K562 (cell line): Measurements from ENCODE around the gene NT5C3B. TPM values are rescaled to one million over a fixed set of nuclear protein-coding genes. Genes with fewer than 3 reads are reported as not detected.
A peak's percentile ranks its signal among the peaks of the same experiment; 100 is the strongest.

Experiments
- ATAC-seq: fragments of 200-7000 bp; cut with Tn5 transposase; 3 replicates; pipeline ENCODE4 v1.9.1; 2020; ENCODE audit warnings: moderate library complexity
- BruUV-seq: library from RNA; stranded (reverse); fragments of 400-500 nt; replicated peaks from 2 replicates; lab custom pipeline; 2021; lab: Mats Ljungman, UMichigan
- CTCF ChIA-PET: fragments of 300-600 bp; formaldehyde crosslinking; extraction: SDS; loops from one replicate; lab custom pipeline; 2021; ENCODE audit warnings: low intra/inter-chr PET ratio; lab: Yijun Ruan, JAX
- POLR2A ChIA-PET: fragments of 300-600, 350-650 bp; sonication (Branson Sonifier 250); formaldehyde crosslinking; extraction: SDS; loops from one replicate; lab custom pipeline; 2021; ENCODE audit warnings: antibody characterized with exemption, inconsistent platforms; lab: Yijun Ruan, JAX
- DNase-seq, 4 experiments: peaks; one replicate each; pipeline versions ENCODE4 v3.0.0 to v3.0.0-alpha.2; 2011 to 2018; ENCODE audit warnings: low spot score in 3 of 4, mixed read lengths in 3 of 4; ENCODE audit errors: extremely low read depth in 1 of 4
- FAIRE-seq: peaks from 2 replicates; lab custom pipeline; 2011; peaks lifted over from hg19 to GRCh38; lab: Jason Lieb, UNC
- H2AFZ ChIP-seq: 2 replicates; pipeline ENCODE4 v1.6.0; 2011; ENCODE audit warnings: low read depth, low read length, control low read depth, inconsistent platforms
- H3K27ac ChIP-seq: fragments of 200-600 bp; 3 replicates; pipeline ENCODE4 v1.8.0; 2011; ENCODE audit warnings: low read depth, mild to moderate bottlenecking, control low read depth, inconsistent platforms, low read length, moderate library complexity, mixed read lengths; ENCODE audit errors: extremely low read depth
- H3K27me3 ChIP-seq, 2 experiments: fragments of 300-600 bp in 1 of 2; 2 replicates in 1 of 2; 3 replicates in 1 of 2; pipeline versions ENCODE4 v1.6.0 to v1.8.0; 2011; ENCODE audit warnings: inconsistent platforms in 2 of 2, low read length in 2 of 2, mild to moderate bottlenecking in 1 of 2, mixed read lengths in 1 of 2, moderate library complexity in 1 of 2; ENCODE audit not compliant: control insufficient read depth in 2 of 2, insufficient read depth in 2 of 2
- H3K36me3 ChIP-seq: fragments of 300-600 bp; 3 replicates; pipeline ENCODE4 v1.8.0; 2011; ENCODE audit warnings: mild to moderate bottlenecking, low read length, inconsistent platforms; ENCODE audit not compliant: control insufficient read depth, insufficient read depth
- H3K4me1 ChIP-seq, 2 experiments: fragments of 200-600 bp in 1 of 2; replicated peaks in 1 of 2; 2 replicates in 1 of 2; 3 replicates in 1 of 2; pipeline versions ENCODE4 v1.5.1 to v1.8.0; 2011; ENCODE audit warnings: inconsistent platforms in 2 of 2, low read length in 2 of 2, mild to moderate bottlenecking in 1 of 2, mixed read lengths in 1 of 2, moderate library complexity in 1 of 2; ENCODE audit not compliant: control insufficient read depth in 2 of 2, insufficient read depth in 2 of 2
- H3K4me2 ChIP-seq: 2 replicates; pipeline ENCODE4 v1.6.1; 2011; ENCODE audit warnings: low read length, control low read depth, inconsistent platforms, mixed read lengths; ENCODE audit not compliant: insufficient read depth
- H3K4me3 ChIP-seq: fragments of 200-600 bp; sonication (generic), shearing (Covaris generic); 2 replicates; pipeline ENCODE4 v1.5.1; 2016; ENCODE audit warnings: control low read depth, inconsistent platforms
- H3K79me2 ChIP-seq: fragments of 200-600 bp; 3 replicates; pipeline ENCODE4 v1.8.0; 2011; ENCODE audit warnings: low read length, inconsistent platforms; ENCODE audit not compliant: control insufficient read depth, insufficient read depth
- H3K9ac ChIP-seq, 2 experiments: 2 replicates each; pipeline versions ENCODE4 v1.6.0 to v1.6.1; 2011; ENCODE audit warnings: low read depth in 2 of 2, low read length in 2 of 2, control low read depth in 1 of 2, inconsistent platforms in 1 of 2, mild to moderate bottlenecking in 1 of 2, mixed read lengths in 1 of 2; ENCODE audit not compliant: insufficient read depth in 1 of 2
- H3K9me1 ChIP-seq: one replicate; pipeline ENCODE4 v1.6.0; 2011; ENCODE audit warnings: inconsistent platforms, mild to moderate bottlenecking, low read length, moderate library complexity; ENCODE audit not compliant: control insufficient read depth, insufficient read depth
- H3K9me3 ChIP-seq: replicated peaks from 2 replicates; pipeline ENCODE4 v1.5.1; 2011; ENCODE audit warnings: low read depth, low read length, inconsistent platforms; ENCODE audit not compliant: control insufficient read depth, insufficient read depth
- H4K20me1 ChIP-seq: replicated peaks from 2 replicates; pipeline ENCODE4 v1.6.1; 2011; ENCODE audit warnings: low read length, inconsistent platforms, mixed read lengths; ENCODE audit not compliant: control insufficient read depth, insufficient read depth
- BHLHE40 ChIP-seq: IDR thresholded peaks from 2 replicates; pipeline ENCODE4 v1.6.1; 2011; ENCODE audit warnings: low read length, improper control_type of control experiment
- CBX3 ChIP-seq, 2 experiments: IDR thresholded peaks; 1 replicate in 1 of 2; 2 replicates in 1 of 2; pipeline ENCODE4 v1.6.1; 2012; ENCODE audit warnings: inconsistent platforms in 2 of 2, low read length in 2 of 2, borderline replicate concordance in 1 of 2, control low read depth in 1 of 2
- CREB3L1 ChIP-seq: fragments of 450-650 bp; IDR thresholded peaks from 2 replicates; pipeline ENCODE4 v1.6.1; 2014; ENCODE audit warnings: low read depth, mild to moderate bottlenecking, moderate library complexity, borderline replicate concordance
- CXXC5 ChIP-seq: fragments of 250-450 bp; sonication (Bioruptor Pico); IDR thresholded peaks from 2 replicates; pipeline ENCODE4 v1.8.0; 2022; ENCODE audit warnings: inconsistent platforms, mild to moderate bottlenecking, moderate library complexity
- FOXK1 ChIP-seq: sonication (generic); formaldehyde crosslinking; IDR thresholded peaks from 2 replicates; pipeline ENCODE4 v1.8.0; 2022; ENCODE audit warnings: missing genetic modification reagents, mild to moderate bottlenecking, borderline replicate concordance
- HMGN3 ChIP-seq: IDR thresholded peaks from 2 replicates; pipeline ENCODE4 v1.6.1; 2011; ENCODE audit warnings: borderline replicate concordance, low read depth, mild to moderate bottlenecking, mixed read lengths, low read length; ENCODE audit not compliant: insufficient read length; ENCODE audit errors: extremely low read depth
- L3MBTL2 ChIP-seq: fragments of 450-650 bp; IDR thresholded peaks from 2 replicates; pipeline ENCODE4 v1.6.1; 2016; ENCODE audit warnings: mild to moderate bottlenecking, moderate library complexity
- MBD2 ChIP-seq: sonication (generic); IDR thresholded peaks from 2 replicates; pipeline ENCODE4 v1.6.1; 2016; ENCODE audit warnings: low read depth, borderline replicate concordance
- MYC ChIP-seq, 2 experiments: fragments of 250-450 bp in 1 of 2; sonication (Bioruptor Pico) in 1 of 2; IDR thresholded peaks; 2 replicates each; pipeline versions ENCODE4 v1.5.1 to v1.6.1; 2012 to 2021; ENCODE audit warnings: low read depth in 2 of 2, borderline replicate concordance in 1 of 2, improper control_type of control experiment in 1 of 2, low read length in 1 of 2, mild to moderate bottlenecking in 1 of 2, moderate library complexity in 1 of 2
- PHF8 ChIP-seq: fragments of 200-600 bp; sonication (generic); IDR thresholded peaks from 2 replicates; pipeline ENCODE4 v1.6.1; 2012; ENCODE audit warnings: mixed run types, mild to moderate bottlenecking, inconsistent platforms, low read length, moderate library complexity, borderline replicate concordance
- RB1 ChIP-seq: fragments of 450-650 bp; IDR thresholded peaks from 2 replicates; pipeline ENCODE4 v1.6.1; 2017; ENCODE audit warnings: low read depth, mild to moderate bottlenecking
- SNAPC5 ChIP-seq: fragments of 250-450 bp; sonication (Bioruptor Pico); IDR thresholded peaks from 2 replicates; pipeline ENCODE4 v1.8.0; 2021; ENCODE audit warnings: moderate library complexity, mild to moderate bottlenecking, inconsistent platforms
- STAG1 ChIP-seq: sonication (generic); formaldehyde crosslinking; IDR thresholded peaks from 2 replicates; pipeline ENCODE4 v1.5.0; 2020; ENCODE audit warnings: missing genetic modification reagents, borderline replicate concordance
- ZFP30 ChIP-seq: fragments of 250-450 bp; sonication (Bioruptor Pico); IDR thresholded peaks from 2 replicates; pipeline ENCODE4 v1.8.0; 2022; ENCODE audit warnings: moderate library complexity, mild to moderate bottlenecking, inconsistent platforms, borderline replicate concordance
- ZNF507 ChIP-seq: conservative IDR thresholded peaks from 2 replicates; pipeline ENCODE4 v1.6.1; 2017; ENCODE audit warnings: missing genetic modification characterization, missing compliant biosample characterization
- ZNF639 ChIP-seq, 2 experiments: fragments of 200-800 bp in 1 of 2; sonication (Bioruptor generic) in 1 of 2; sonication (generic) in 1 of 2; formaldehyde crosslinking in 1 of 2; IDR thresholded peaks in 1 of 2; conservative IDR thresholded peaks in 1 of 2; 2 replicates each; pipeline versions ENCODE4 v1.5.0 to v1.6.1; 2016 to 2020; ENCODE audit warnings: missing compliant biosample characterization in 1 of 2, missing genetic modification characterization in 1 of 2, missing genetic modification reagents in 1 of 2
- ZNF77 ChIP-seq: fragments of 250-450 bp; sonication (Bioruptor Pico); IDR thresholded peaks from 2 replicates; pipeline ENCODE4 v1.5.0; 2020
- WGBS: fragments of 100-300 bp; shearing (Covaris generic); methylation state at CpG from one replicate; pipeline ENCODE4 v1.1.6; 2016; ENCODE audit warnings: low coverage, mixed read lengths; ENCODE audit not compliant: insufficient coverage; ENCODE audit errors: missing lambda C conversion rate; 5-methylcytosine and 5-hydroxymethylcytosine counted together
- in situ Hi-C: fragments of 300-500 bp; cut with MboI; formaldehyde crosslinking; loops from 4 replicates; pipeline ENCODE4 v1.15.0; 2018; ENCODE audit warnings: inconsistent platforms, mixed read lengths
- intact Hi-C: fragments of 100-400 bp; cut with micrococcal nuclease; formaldehyde crosslinking; loops from 2 replicates; pipeline ENCODE4 v1.14.2; 2022
- polyA plus RNA-seq, 8 experiments: library from polyadenylated mRNA; depleted of rRNA in 4 of 8; stranded (reverse) in 5 of 8; unstranded in 3 of 8; fragments of >200 nt; fragmentation: Nextera tagmentation in 2 of 8; fragmentation: Illumina TruSeq in 1 of 8; extraction: Ambion mirVana in 2 of 8; extraction: Trizol in 1 of 8; gene quantifications; 2 replicates each; pipeline versions ENCODE4 v1.2.1 to v1.2.3, GENCODE V29; 2011 to 2014; ENCODE audit warnings: inconsistent platforms in 1 of 8, missing spikeins in 1 of 8
- total RNA-seq, 7 experiments: library from RNA; depleted of rRNA in 6 of 7; stranded (reverse); fragments of >200 nt in 6 of 7; fragmentation: Illumina TruSeq in 2 of 7; extraction: Trizol in 2 of 7; gene quantifications; 2 replicates each; pipeline versions ENCODE4 v1.2.1 to v1.2.3, GENCODE V29; 2011 to 2021; ENCODE audit warnings: low replicate concordance in 1 of 7

The NT5C3B gene
- total and polyA plus RNA-seq, 9 of the 15 experiments (the other 6 are each of a cell fraction or from before 2014, with no cell fraction given), result 2.0 to 166 (median 85.0) TPM

- in situ Hi-C loops (no loop called here), intact Hi-C loops (no loop called here)
- no peak for FAIRE-seq
- Histone ChIP-seq H4K20me1 (no peaks in the 10 kb centered on the region), H3K27ac (0 out of 3 replicates have a peak within 1 kb of the TSS, but pooled peaks have one; percentile 22), H3K9ac (peak within 1 kb of the TSS; percentile 54 to 91; a peak in 3 of 4 replicates), H3K9me3 (no peaks in the 10 kb centered on the region), H3K9me1 (no peaks in the 10 kb centered on the region), H3K4me3 (peak within 1 kb of the TSS; percentile 52), H3K4me2 (peak within 1 kb of the TSS; percentile 66), H3K4me1 (peaks cover 2 to 27% of the 10 kb centered on the region in 2 experiments; a peak in 3 of 5 replicates), H3K36me3 (no peaks in the 10 kb centered on the region), H2AFZ (peak within 1 kb of the TSS; percentile 86), H3K27me3 (no peaks in the 10 kb centered on the region; a peak in 1 of 5 replicates), H3K79me2 (no peaks in the 10 kb centered on the region)
- BruUV-seq, result no TSS peak
- CTCF ChIA-PET, result interaction anchor here (0.6 to 1.0 kb wide), 2 partner anchors 73 to 82 kb away, joined by 3 to 4 read pairs; no protein-coding TSS in a partner anchor
- POLR2A ChIA-PET, result interaction anchor here (0.5 to 1.3 kb wide), 8 partner anchors 14 to 295 kb away, joined by 3 to 6 read pairs (median 3); partner anchors contain the start of gene JUP
- 30% methylated on average over 60 of the region's 96 CpGs for WGBS
- DNase-seq, result peak; percentile 69 to 73 (median 72)
- peak; percentile 92 for ATAC-seq
- TF ChIP-seq STAG1 (CRISPR knock-in tag), result no peak
- peak; percentile 73; the same call in 1 of the 2 replicates for TF ChIP-seq RB1
- peak; percentile 53; the same call in 1 of the 2 replicates for TF ChIP-seq MYC (IDR thresholded peaks at IDR 0.05; ENCODE audit: low read depth, low read length)
- no peak for TF ChIP-seq MYC (CRISPR knock-in tag; IDR thresholded peaks at IDR 0.05; ENCODE audit: borderline replicate concordance, low read depth)
- TF ChIP-seq FOXK1 (CRISPR knock-in tag), result no peak
- TF ChIP-seq ZNF77 (CRISPR knock-in tag), result no peak
- TF ChIP-seq ZNF639 (CRISPR knock-in tag; conservative IDR thresholded peaks at IDR 0.05 in 1 of 2, IDR thresholded peaks at IDR 0.05 in 1 of 2), result peak in 1 of 2 experiments; percentile 32; a peak in 1 of 4 replicates
- TF ChIP-seq SNAPC5, result no peak
- TF ChIP-seq CBX3 (IDR thresholded peaks at IDR 0.05; ENCODE audit: borderline replicate concordance in 1 of 2, low read length in 2 of 2), result no peak
- TF ChIP-seq CREB3L1, result peak; percentile 50; the same call in 1 of the 2 replicates
- no peak for TF ChIP-seq MBD2
- no peak for TF ChIP-seq ZNF507 (tag)
- TF ChIP-seq BHLHE40, result peak; percentile 19; the same call in 1 of the 2 replicates
- peak; percentile 69 for TF ChIP-seq CXXC5 (CRISPR knock-in tag)
- no peak for TF ChIP-seq ZFP30 (CRISPR knock-in tag)
- peak; percentile 35 for TF ChIP-seq HMGN3
- TF ChIP-seq PHF8, result peak; percentile 55; the same call in 1 of the 2 replicates
- TF ChIP-seq L3MBTL2, result peak; percentile 95
Observed at GRCh38 chr17:41811549-41812380, 24.3 kb downstream of the NT5C3B start, which contains the start of gene P3H4. TSS of gene P3H4 (minus strand) at chr17:41811949. CDS start at chr17:41811915, 34 bp downstream.
